GM12892 (cell line): ENCODE measurements around the gene DOCK1.

ENCODE experiments used
- POLR2A ChIP-seq: IDR thresholded peaks from 2 replicates; pipeline ENCODE4 v1.6.1; 2011; ENCODE audit warnings: low read depth, low read length, control low read depth
- POLR2AphosphoS5 ChIP-seq: IDR thresholded peaks from 2 replicates; pipeline ENCODE4 v1.6.1; 2011; ENCODE audit warnings: low read depth, low read length, control low read depth

DNA sequence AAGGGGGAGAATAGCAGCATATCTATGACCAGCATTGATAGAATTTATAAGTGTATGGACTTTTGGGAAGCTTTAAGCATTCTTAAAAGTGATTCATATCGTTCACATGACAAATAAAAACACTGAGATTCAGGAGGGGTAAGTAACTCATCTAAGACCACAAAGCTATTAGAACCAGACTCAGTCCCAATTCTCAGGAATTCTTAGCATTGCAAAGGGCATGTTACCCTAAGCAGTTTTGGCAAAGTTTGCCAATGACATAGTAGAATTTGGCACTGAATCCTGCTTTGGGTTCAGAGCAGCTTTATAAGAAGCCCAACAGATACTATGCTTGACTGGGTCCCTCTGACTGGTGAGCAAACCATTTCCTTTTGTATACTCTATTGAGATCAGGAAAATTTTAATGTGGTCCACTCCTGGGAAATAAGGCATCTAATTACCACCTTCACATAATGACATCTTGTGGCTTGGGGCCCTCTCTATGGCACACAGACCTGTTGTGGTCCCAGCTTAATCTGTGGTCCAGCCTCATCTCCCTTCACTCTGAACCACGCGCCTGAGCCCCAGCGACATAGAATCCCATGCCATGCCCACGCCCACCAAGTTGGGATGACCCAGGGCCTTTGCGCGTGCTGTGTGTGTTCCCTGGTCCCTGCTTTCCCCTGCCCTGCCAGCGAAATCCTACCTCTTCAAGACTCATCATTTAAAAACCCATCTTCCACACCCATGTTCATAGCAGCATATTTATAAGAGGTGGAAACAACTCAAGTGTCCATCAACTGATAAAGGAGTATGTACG is 37.5 kb upstream of the DOCK1 start:
- TF ChIP-seq POLR2AphosphoS5: no peak
- no peak for TF ChIP-seq POLR2A
